Activated naive CD4-positive, alpha-beta T cell treated with anti-CD3 and anti-CD28 coated beads for 36 hours (primary cell): ENCODE results near the gene TRERF1. TPM values are rescaled to one million over a fixed set of nuclear protein-coding genes. Genes with fewer than 3 reads are reported as not detected.

ENCODE experiments used
- CTCF ChIA-PET: fragments of 350-600 bp; sonication (Branson Sonifier 250); formaldehyde crosslinking; loops from one replicate; lab custom pipeline; 2021; ENCODE audit warnings: antibody characterized with exemption; lab: Charles Lee
- DNase-seq: peaks from one replicate; pipeline ENCODE4 v3.0.0-alpha.2; 2020
- H3K27ac Mint-ChIP-seq: one replicate; pipeline ENCODE4 v1.8.0; 2021; ENCODE audit warnings: mild to moderate bottlenecking, mixed read lengths
- H3K27me3 Mint-ChIP-seq: one replicate; pipeline ENCODE4 v1.8.0; 2021; ENCODE audit warnings: low read depth, mixed read lengths
- H3K36me3 Mint-ChIP-seq: one replicate; pipeline ENCODE4 v1.8.0; 2021; ENCODE audit warnings: low read depth, mixed read lengths
- H3K4me1 Mint-ChIP-seq: one replicate; pipeline ENCODE4 v1.8.0; 2021; ENCODE audit warnings: low read depth, mixed read lengths
- H3K4me3 Mint-ChIP-seq: one replicate; pipeline ENCODE4 v1.8.0; 2021; ENCODE audit warnings: mild to moderate bottlenecking, moderate library complexity, mixed read lengths
- H3K9me3 Mint-ChIP-seq: one replicate; pipeline ENCODE4 v1.8.0; 2021; ENCODE audit warnings: mixed read lengths
- intact Hi-C: fragments of 100-400 bp; cut with micrococcal nuclease; formaldehyde crosslinking; loops from one replicate; pipeline ENCODE4 v1.15.1; 2023
- total RNA-seq, 2 experiments: library from RNA; stranded (reverse); gene quantifications; one replicate each; pipeline ENCODE4 v1.2.3, GENCODE V29; 2021

TRERF1 gene
- total RNA-seq, 2 experiments from 2014 or later: 6.7 to 6.9 TPM

DNA sequence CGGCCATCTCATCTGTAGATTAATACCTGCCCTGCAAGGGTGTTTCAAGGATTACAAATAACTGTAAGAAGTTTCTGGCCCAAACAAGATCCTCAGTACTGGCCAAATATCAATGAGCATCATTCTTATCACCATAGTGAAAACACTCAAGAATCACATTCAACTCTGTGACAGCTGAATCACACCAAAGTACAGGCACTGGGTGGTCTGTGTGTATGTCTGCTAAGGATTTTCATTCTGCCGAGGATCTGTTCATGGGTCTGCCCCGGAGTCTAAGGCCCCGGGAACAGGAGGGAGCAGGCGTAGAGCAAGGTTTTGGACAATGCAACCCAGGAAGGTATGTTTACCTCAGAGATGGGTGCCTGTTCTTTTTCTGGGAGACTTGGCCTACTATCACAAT is 110.5 kb downstream of the TRERF1 start:
- Mint-ChIP-seq H3K27me3 (no peaks in the 10 kb centered on the region), H3K27ac (no peak overlapping the region), H3K4me1 (peaks cover 47% of the 10 kb centered on the region), H3K9me3 (no peaks in the 10 kb centered on the region), H3K4me3 (no peak overlapping the region), H3K36me3 (no peaks in the 10 kb centered on the region)
- CTCF ChIA-PET: no interaction called here
- no peak for DNase-seq
- intact Hi-C loops: loop anchor here (2.0 kb wide), 2 partner anchors 38 to 116 kb away; no protein-coding TSS in a partner anchor

- intact Hi-C loops: loop anchor here (1.0 to 2.0 kb wide), 8 partner anchors 17 to 181 kb away; partner anchors contain the start of gene TRERF1
- Mint-ChIP-seq H3K27ac (no peak overlapping the region), H3K4me1 (peaks cover 44% of the 10 kb centered on the region), H3K36me3 (no peaks in the 10 kb centered on the region), H3K4me3 (no peak overlapping the region), H3K9me3 (no peaks in the 10 kb centered on the region), H3K27me3 (no peaks in the 10 kb centered on the region)
- CTCF ChIA-PET: interaction anchor here (0.8 to 1.6 kb wide), 5 partner anchors 18 to 207 kb away, joined by 3 to 9 read pairs (median 4); no protein-coding TSS in a partner anchor
- DNase-seq: peak; percentile 30
These were observed 111.2 kb downstream of the TRERF1 start for GRCh38 chr6:42340511-42340910.

DNA sequence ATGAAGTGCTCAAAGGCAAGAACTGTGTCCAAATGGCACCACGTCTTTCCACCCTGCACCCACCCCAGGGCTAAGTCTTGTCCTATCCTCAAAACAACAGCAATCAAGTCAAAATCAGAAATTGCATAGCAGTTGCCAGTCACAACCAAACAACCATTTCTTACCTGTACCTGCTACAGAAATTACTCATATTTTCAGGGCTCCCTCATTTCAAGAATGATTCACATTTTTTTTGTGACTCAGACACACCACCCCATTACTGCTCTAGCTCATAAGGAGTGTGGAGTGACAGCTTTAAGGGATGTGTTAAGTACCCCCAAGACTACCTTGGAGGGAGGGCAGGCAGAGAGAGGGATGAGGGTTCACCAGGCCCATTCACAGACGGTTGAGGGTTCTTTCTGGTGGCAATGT is 111.7 kb downstream of the TRERF1 start:
- no peaks in the 10 kb centered on the region for H3K27me3 Mint-ChIP-seq

DNA sequence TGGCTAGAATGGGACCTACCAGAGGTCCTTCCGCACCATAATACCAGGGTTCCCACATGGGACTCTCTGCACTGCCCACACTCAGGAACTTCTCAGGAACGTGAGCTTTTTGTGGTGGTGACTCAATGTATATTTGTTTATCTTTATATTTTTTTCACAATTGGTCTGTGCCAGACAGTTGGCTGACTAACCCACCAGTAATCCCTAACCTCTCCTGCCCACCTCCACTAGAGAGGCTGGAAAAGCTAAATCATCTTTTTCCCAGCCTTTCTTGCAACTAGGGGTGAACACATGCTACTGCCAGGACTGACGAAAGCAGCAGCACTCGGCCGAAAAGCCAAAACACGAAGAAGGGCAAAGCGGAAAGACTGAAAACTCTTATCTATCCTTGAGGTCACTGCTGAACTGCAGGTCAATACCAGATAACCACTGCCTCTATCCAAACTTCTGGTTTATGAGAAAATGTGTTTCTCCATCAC is 112.9 kb downstream of the TRERF1 start:
- intact Hi-C loops: loop anchor here (2.0 kb wide), 1 partner anchor 26 kb away; no protein-coding TSS in a partner anchor

More for the DNA sequence above, 111.7 kb downstream of the TRERF1 start:
- Mint-ChIP-seq H3K27ac (peak overlapping the region; percentile 61), H3K9me3 (no peaks in the 10 kb centered on the region), H3K4me3 (no peak overlapping the region), H3K4me1 (peaks cover 47% of the 10 kb centered on the region), H3K36me3 (no peaks in the 10 kb centered on the region)
- CTCF ChIA-PET: interaction anchor here (0.8 to 1.6 kb wide), 7 partner anchors 18 to 208 kb away, joined by 3 to 9 read pairs (median 4); no protein-coding TSS in a partner anchor
- intact Hi-C loops: loop anchor here (1.0 to 2.0 kb wide), 9 partner anchors 17 to 181 kb away; partner anchors contain the start of gene TRERF1
- peak; percentile 72 for DNase-seq

DNA sequence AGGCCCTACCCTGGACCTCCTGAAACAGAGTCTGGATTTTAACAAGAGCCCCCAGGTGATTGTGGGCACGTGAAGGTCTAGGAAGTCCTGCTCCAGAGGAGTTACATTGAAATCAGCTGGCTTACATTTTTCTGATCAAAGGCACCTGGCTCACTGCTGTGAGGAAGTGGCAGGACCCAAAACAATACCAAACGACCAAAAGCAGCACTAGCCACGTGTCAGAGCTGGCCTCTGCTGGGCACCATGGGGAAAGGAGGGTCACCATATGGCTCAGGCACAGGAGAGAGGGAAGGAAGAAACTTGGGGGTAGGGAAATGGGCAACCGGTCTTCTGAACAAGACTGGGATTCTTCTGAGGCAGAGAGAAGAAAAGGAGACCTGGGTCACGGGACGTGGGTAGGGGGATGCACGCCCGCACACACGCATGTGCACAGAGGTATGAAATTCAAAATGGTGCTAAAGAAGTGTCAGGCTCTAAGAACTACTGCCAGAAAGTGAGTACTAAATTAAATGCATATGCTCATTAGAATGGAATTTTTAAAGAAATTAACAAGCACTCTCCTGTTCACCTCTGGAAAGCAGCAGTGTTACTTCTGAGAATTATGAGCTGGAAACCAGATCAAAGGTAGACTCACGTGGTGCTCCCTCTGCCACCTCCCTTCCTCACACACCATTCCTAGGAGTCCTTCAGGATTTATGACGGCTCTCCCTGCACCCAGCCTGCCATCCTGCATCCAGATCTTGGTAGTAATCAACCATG is 113.6 kb downstream of the TRERF1 start:
- Mint-ChIP-seq H3K27me3 (no peaks in the 10 kb centered on the region), H3K9me3 (no peaks in the 10 kb centered on the region), H3K27ac (peak overlapping the region; percentile 64), H3K4me3 (peak overlapping the region; percentile 5), H3K36me3 (peaks cover 1% of the 10 kb centered on the region), H3K4me1 (peaks cover 49% of the 10 kb centered on the region)
- no peak for DNase-seq
- intact Hi-C loops: loop anchor here (2.0 kb wide), 1 partner anchor 25 kb away; no protein-coding TSS in a partner anchor
- CTCF ChIA-PET: interaction anchor here (0.9 to 1.6 kb wide), 3 partner anchors 52 to 209 kb away, joined by 3 to 7 read pairs (median 4); no protein-coding TSS in a partner anchor

More for the DNA sequence above, 112.9 kb downstream of the TRERF1 start:
- H3K27me3 Mint-ChIP-seq: no peaks in the 10 kb centered on the region
- H3K4me3 Mint-ChIP-seq: peak overlapping the region; percentile 5
- peak; percentile 19 for DNase-seq
- H3K4me1 Mint-ChIP-seq: peaks cover 49% of the 10 kb centered on the region
- H3K9me3 Mint-ChIP-seq: no peaks in the 10 kb centered on the region
- CTCF ChIA-PET: interaction anchor here (0.9 to 1.6 kb wide), 4 partner anchors 51 to 209 kb away, joined by 4 to 9 read pairs (median 6); no protein-coding TSS in a partner anchor
- no peaks in the 10 kb centered on the region for H3K36me3 Mint-ChIP-seq
- peak overlapping the region; percentile 64 for H3K27ac Mint-ChIP-seq

GRCh38 chr6:42336431-42336830 is 115.3 kb downstream of the TRERF1 start:
- Mint-ChIP-seq H3K27me3 (no peaks in the 10 kb centered on the region), H3K9me3 (no peaks in the 10 kb centered on the region), H3K4me1 (peaks cover 45% of the 10 kb centered on the region), H3K27ac (no peak overlapping the region), H3K36me3 (peaks cover 1% of the 10 kb centered on the region), H3K4me3 (no peak overlapping the region)
- CTCF ChIA-PET: interaction anchor here (0.7 to 1.1 kb wide), 4 partner anchors 11 to 211 kb away, joined by 3 to 4 read pairs (median 3); no protein-coding TSS in a partner anchor
- no peak for DNase-seq
- intact Hi-C loops: no loop called here

- intact Hi-C loops: no loop called here
- H3K27ac Mint-ChIP-seq: no peak overlapping the region
- H3K27me3 Mint-ChIP-seq: no peaks in the 10 kb centered on the region
- H3K9me3 Mint-ChIP-seq: no peaks in the 10 kb centered on the region
- no peak for DNase-seq
- H3K4me3 Mint-ChIP-seq: no peak overlapping the region
- CTCF ChIA-PET: interaction anchor here (0.7 to 1.1 kb wide), 2 partner anchors 87 to 212 kb away, joined by 3 read pairs; no protein-coding TSS in a partner anchor
- H3K36me3 Mint-ChIP-seq: peaks cover 1% of the 10 kb centered on the region
- H3K4me1 Mint-ChIP-seq: peaks cover 42% of the 10 kb centered on the region
These were observed 115.8 kb downstream of the TRERF1 start for GRCh38 chr6:42335896-42336295.

- no peak for DNase-seq
- Mint-ChIP-seq H3K36me3 (peaks cover 1% of the 10 kb centered on the region), H3K27me3 (no peaks in the 10 kb centered on the region), H3K27ac (no peak overlapping the region), H3K4me3 (no peak overlapping the region), H3K4me1 (peaks cover 32% of the 10 kb centered on the region), H3K9me3 (no peaks in the 10 kb centered on the region)
- CTCF ChIA-PET: interaction anchor here (0.6 to 1.5 kb wide), 3 partner anchors 43 to 197 kb away, joined by 3 to 6 read pairs (median 3); no protein-coding TSS in a partner anchor
- intact Hi-C loops: no loop called here
These were observed 116.9 kb downstream of the TRERF1 start for GRCh38 chr6:42334870-42335269.

DNA sequence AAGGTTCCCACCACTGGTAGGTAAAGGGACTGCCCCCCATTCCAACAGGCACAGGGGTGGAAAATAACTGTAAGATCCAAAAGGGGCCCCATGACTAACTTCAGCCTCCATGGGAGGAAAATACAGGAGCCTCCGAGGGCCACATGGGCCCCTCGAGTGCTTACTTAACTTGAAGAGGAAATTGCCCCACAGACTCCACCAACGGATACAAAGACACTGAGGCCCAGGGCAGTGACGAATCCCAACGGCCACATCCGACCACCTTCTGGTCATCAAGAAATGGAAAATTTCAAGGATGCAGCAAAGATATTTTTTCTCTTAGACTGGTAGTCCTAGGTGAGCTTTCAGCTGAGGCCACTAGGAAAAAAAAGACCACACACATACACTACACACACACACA is 118.1 kb downstream of the TRERF1 start:
- Mint-ChIP-seq H3K36me3 (peaks cover 1% of the 10 kb centered on the region), H3K9me3 (no peaks in the 10 kb centered on the region), H3K27me3 (no peaks in the 10 kb centered on the region), H3K4me1 (peaks cover 22% of the 10 kb centered on the region), H3K4me3 (no peak overlapping the region), H3K27ac (no peak overlapping the region)
- CTCF ChIA-PET: interaction anchor here (0.5 to 1.5 kb wide), 3 partner anchors 198 to 238 kb away, joined by 3 to 6 read pairs (median 3); no protein-coding TSS in a partner anchor
- intact Hi-C loops: no loop called here
- DNase-seq: no peak

GRCh38 chr6:42332916-42333315 is 118.8 kb downstream of the TRERF1 start:
- CTCF ChIA-PET: interaction anchor here (0.5 kb wide), 1 partner anchor 239 kb away, joined by 3 read pairs; no protein-coding TSS in a partner anchor
- Mint-ChIP-seq H3K4me1 (peaks cover 17% of the 10 kb centered on the region), H3K27ac (no peak overlapping the region), H3K36me3 (peaks cover 1% of the 10 kb centered on the region), H3K9me3 (no peaks in the 10 kb centered on the region), H3K4me3 (no peak overlapping the region), H3K27me3 (no peaks in the 10 kb centered on the region)
- intact Hi-C loops: no loop called here
- no peak for DNase-seq

GRCh38 chr6:42331019-42331418 is 120.7 kb downstream of the TRERF1 start:
- Mint-ChIP-seq H3K4me3 (no peak overlapping the region), H3K9me3 (no peaks in the 10 kb centered on the region), H3K4me1 (peaks cover 13% of the 10 kb centered on the region), H3K27ac (no peak overlapping the region), H3K36me3 (peaks cover 1% of the 10 kb centered on the region), H3K27me3 (no peaks in the 10 kb centered on the region)
- CTCF ChIA-PET: interaction anchor here (0.5 to 0.6 kb wide), 2 partner anchors 9 to 116 kb away, joined by 4 to 8 read pairs; no protein-coding TSS in a partner anchor
- DNase-seq: no peak
- intact Hi-C loops: no loop called here

DNA sequence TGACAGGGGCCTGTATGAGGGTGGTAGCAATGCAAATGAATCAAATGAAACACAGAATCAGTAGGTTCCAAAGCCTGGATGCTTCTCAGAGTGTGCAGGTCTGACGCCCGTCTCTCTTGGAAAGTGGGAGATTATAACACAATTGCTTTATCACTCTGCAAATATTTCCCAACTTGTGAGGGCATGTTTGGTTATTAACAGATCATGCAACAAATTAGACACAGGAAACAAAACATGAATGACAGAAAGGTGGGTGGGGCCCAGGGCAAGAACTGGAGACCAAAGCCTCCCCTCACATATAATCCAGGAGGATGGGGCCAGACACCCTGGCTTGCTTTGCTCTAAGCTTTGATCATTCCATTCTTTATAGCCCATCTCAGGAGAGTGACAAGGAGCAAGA is 125.5 kb downstream of the TRERF1 start:
- no peak overlapping the region for H3K27ac Mint-ChIP-seq

More for the DNA sequence above, 125.5 kb downstream of the TRERF1 start:
- Mint-ChIP-seq H3K9me3 (no peaks in the 10 kb centered on the region), H3K4me1 (peaks cover 15% of the 10 kb centered on the region), H3K4me3 (no peak overlapping the region), H3K27me3 (no peaks in the 10 kb centered on the region), H3K36me3 (peaks cover 1% of the 10 kb centered on the region)
- no peak for DNase-seq
- intact Hi-C loops: no loop called here
- CTCF ChIA-PET: interaction anchor here (1.0 kb wide), 1 partner anchor 10 kb away, joined by 3 read pairs; no protein-coding TSS in a partner anchor
